B cell (primary cell): ENCODE results near the gene TTL. TPM values are rescaled to one million over a fixed set of nuclear protein-coding genes. Genes with fewer than 3 reads are reported as not detected.
"Not testable (repeated sequence)": the region's sequence is repeated elsewhere in the genome, so short reads cannot be mapped to it uniquely, and the experiment has no call there.

Experiments
- ATAC-seq: fragments of 200-7000 bp; cut with Tn5 transposase; one replicate; pipeline ENCODE4 v1.10.0; 2021; ENCODE audit warnings: low read depth, mild to moderate bottlenecking, moderate number of reproducible peaks, moderate library complexity
- CTCF ChIA-PET: fragments of 350-600 bp; sonication (Branson Sonifier 250); formaldehyde crosslinking; loops from one replicate; lab custom pipeline; 2021; ENCODE audit warnings: antibody characterized with exemption, inconsistent platforms; lab: Charles Lee
- POLR2A ChIA-PET: fragments of 350-600 bp; sonication (Branson Sonifier 250); formaldehyde crosslinking; loops from one replicate; lab custom pipeline; 2021; ENCODE audit warnings: antibody characterized with exemption; lab: Charles Lee
- DNase-seq: peaks from one replicate; pipeline ENCODE4 v3.0.0; 2013
- H2AFZ ChIP-seq: 2 replicates; pipeline ENCODE4 v1.6.1; 2012; ENCODE audit warnings: mild to moderate bottlenecking, low read depth, low read length; ENCODE audit not compliant: insufficient read depth, poor library complexity, severe bottlenecking
- H3K27ac ChIP-seq, 2 donors: 1 replicate in 1 of 2; 2 replicates in 1 of 2; pipeline ENCODE4 v1.5.1; 2012 to 2013; ENCODE audit warnings: low read length in 2 of 2, mild to moderate bottlenecking in 2 of 2, moderate library complexity in 1 of 2
- H3K27me3 ChIP-seq, 4 experiments: fragments of 200-600 bp in 1 of 4; sonication (generic) in 1 of 4; replicated peaks in 1 of 4; 1 replicate in 2 of 4; 2 replicates in 2 of 4; pipeline versions ENCODE4 v1.6.1 to v1.7.0; 2013 to 2016; ENCODE audit warnings: low read length in 3 of 4, mild to moderate bottlenecking in 2 of 4, mixed read lengths in 1 of 4, moderate library complexity in 1 of 4; ENCODE audit not compliant: insufficient read depth in 4 of 4, control insufficient read depth in 3 of 4; ENCODE audit errors: control extremely low read depth in 1 of 4
- H3K36me3 ChIP-seq, 2 experiments: replicated peaks in 1 of 2; 1 replicate in 1 of 2; 2 replicates in 1 of 2; pipeline versions ENCODE4 v1.6.1 to v1.7.1; 2013; ENCODE audit warnings: low read length in 1 of 2; ENCODE audit not compliant: insufficient read depth in 2 of 2, control insufficient read depth in 1 of 2; ENCODE audit errors: control extremely low read depth in 1 of 2, extremely low read depth in 1 of 2
- H3K4me1 ChIP-seq, 2 donors: fragments of 200-600 bp in 1 of 2; sonication (generic) in 1 of 2; 1 replicate in 1 of 2; 2 replicates in 1 of 2; pipeline versions ENCODE4 v1.5.1 to v1.6.1; 2013 to 2017; ENCODE audit warnings: low read length in 2 of 2; ENCODE audit not compliant: control insufficient read depth in 2 of 2, insufficient read depth in 2 of 2
- H3K4me2 ChIP-seq: replicated peaks from 2 replicates; pipeline ENCODE3; 2012; ENCODE audit warnings: mild to moderate bottlenecking, low read depth, low read length; ENCODE audit not compliant: poor library complexity, severe bottlenecking
- H3K4me3 ChIP-seq, 5 experiments: fragments of 200-600 bp in 1 of 5; sonication (generic) in 1 of 5; 1 replicate in 3 of 5; 2 replicates in 2 of 5; pipeline versions ENCODE4 v1.5.1 to v1.7.0; 2011 to 2016; ENCODE audit warnings: low read length in 4 of 5, mild to moderate bottlenecking in 4 of 5, low read depth in 2 of 5, control low read depth in 1 of 5, moderate library complexity in 1 of 5; ENCODE audit not compliant: insufficient read depth in 1 of 5; ENCODE audit errors: control extremely low read depth in 1 of 5, extremely low read depth in 1 of 5
- H3K79me2 ChIP-seq: fragments of 200-600 bp; sonication (generic); one replicate; pipeline ENCODE4 v1.6.0; 2016; ENCODE audit warnings: low read length; ENCODE audit not compliant: control insufficient read depth, insufficient read depth
- H3K9ac ChIP-seq: fragments of 200-600 bp; sonication (generic); 2 replicates; pipeline ENCODE4 v1.6.1; 2017; ENCODE audit warnings: mild to moderate bottlenecking, low read length, moderate library complexity
- H3K9me3 ChIP-seq, 3 donors: one replicate each; pipeline versions ENCODE4 v1.6.1 to v1.7.1; 2013; ENCODE audit warnings: low read length in 2 of 3; ENCODE audit not compliant: control insufficient read depth in 2 of 3, insufficient read depth in 1 of 3; ENCODE audit errors: control extremely low read depth in 1 of 3
- H4K20me1 ChIP-seq: 2 replicates; pipeline ENCODE4 v1.6.0; 2012; ENCODE audit warnings: mild to moderate bottlenecking, low read length; ENCODE audit not compliant: insufficient read depth, control insufficient read depth, poor library complexity, severe bottlenecking
- H3K27ac Mint-ChIP-seq: one replicate; pipeline ENCODE4 v1.8.0; 2021; ENCODE audit warnings: mixed read lengths
- H3K27me3 Mint-ChIP-seq: one replicate; pipeline ENCODE4 v1.8.0; 2021; ENCODE audit warnings: mixed read lengths
- H3K4me1 Mint-ChIP-seq: one replicate; pipeline ENCODE4 v1.8.0; 2021; ENCODE audit warnings: mixed read lengths
- H3K4me3 Mint-ChIP-seq: one replicate; pipeline ENCODE4 v1.8.0; 2021; ENCODE audit warnings: mixed read lengths
- H3K9me3 Mint-ChIP-seq: one replicate; pipeline ENCODE4 v1.8.0; 2022; ENCODE audit warnings: mixed read lengths; ENCODE audit not compliant: insufficient read depth
- EZH2 ChIP-seq: IDR thresholded peaks from 2 replicates; pipeline ENCODE4 v1.6.1; 2012; ENCODE audit warnings: borderline replicate concordance, low read depth, mild to moderate bottlenecking, moderate library complexity, low read length; ENCODE audit not compliant: insufficient read depth, poor library complexity, severe bottlenecking
- WGBS: methylation state at CpG from one replicate; pipeline ENCODE4 v1.1.5; 2013; ENCODE audit warnings: missing lambda C conversion rate; ENCODE audit not compliant: insufficient coverage; 5-methylcytosine and 5-hydroxymethylcytosine counted together
- intact Hi-C: fragments of 100-400 bp; cut with micrococcal nuclease; formaldehyde crosslinking; loops from one replicate; pipeline ENCODE4 v1.10.0; 2022
- polyA plus RNA-seq: library from polyadenylated mRNA; depleted of rRNA; stranded (reverse); fragments of >200 nt; gene quantifications from 2 replicates; pipeline ENCODE4 v1.2.3, GENCODE V29; 2012
- total RNA-seq, 2 donors: library from RNA; stranded (reverse); fragments of 120-200 nt in 1 of 2; gene quantifications; 1 replicate in 1 of 2; 2 replicates in 1 of 2; pipeline versions ENCODE4 v1.2.3 to v1.2.4, GENCODE V29; 2013 to 2022
- TF ChIP-seq, protein P1 (sequence below): fragments of 200-600 bp; IDR thresholded peaks from one replicate; pipeline ENCODE4 v1.8.0; 2022; ENCODE audit warnings: antibody characterized with exemption, mild to moderate bottlenecking

Gene TTL
- total and polyA plus RNA-seq, 2 donors (not counting 1 experiment from before 2014, with no cell fraction given): 9.5 to 31.4 TPM

DNA sequence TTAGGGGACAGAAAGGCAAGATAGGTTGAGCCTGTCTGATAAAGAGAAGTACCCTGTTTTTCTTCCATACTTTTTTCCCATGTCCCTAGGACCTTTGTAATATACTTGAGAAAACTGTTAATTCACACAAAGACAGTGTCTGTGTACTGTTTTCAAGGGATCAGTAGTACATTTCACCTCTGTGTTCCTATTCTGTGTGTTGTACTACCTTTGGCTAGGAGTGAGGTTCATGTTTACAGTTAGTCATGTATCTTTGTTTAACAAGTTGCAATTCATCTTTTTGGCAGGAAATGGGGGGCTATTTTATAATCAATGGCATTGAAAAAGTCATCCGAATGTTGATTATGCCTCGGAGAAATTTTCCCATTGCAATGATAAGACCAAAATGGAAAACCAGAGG is 67.0 kb downstream of the TTL start:
- intact Hi-C loops: no loop called here
- DNase-seq (no peak), ATAC-seq (no peak)
- Histone ChIP-seq H3K4me2 (no peak overlapping the region), H2AFZ (no peak overlapping the region), H3K9ac (no peak overlapping the region), H3K36me3 (peaks cover 14 to 68% of the 10 kb centered on the region in 2 experiments), H4K20me1 (peaks cover 3% of the 10 kb centered on the region), H3K9me3 (no peaks in the 10 kb centered on the region), H3K27me3 (no peaks in the 10 kb centered on the region), H3K4me1 (peaks cover 0 to under 1% of the 10 kb centered on the region in 2 donors), H3K79me2 (peaks cover 39% of the 10 kb centered on the region), H3K27ac (no peak overlapping the region), H3K4me3 (no peak overlapping the region)
- peaks cover 5% of the 10 kb centered on the region for H3K4me1 Mint-ChIP-seq
- CTCF ChIA-PET: interaction anchor here (0.8 kb wide), 1 partner anchor 70 kb away, joined by 4 read pairs; no protein-coding TSS in a partner anchor
- POLR2A ChIA-PET: no interaction called here
- WGBS: 100% methylated on average over 1 of the region's 2 CpGs
- no peak overlapping the region for H3K27ac Mint-ChIP-seq
- H3K9me3 Mint-ChIP-seq: no peaks in the 10 kb centered on the region
- TF ChIP-seq, protein P1, sequence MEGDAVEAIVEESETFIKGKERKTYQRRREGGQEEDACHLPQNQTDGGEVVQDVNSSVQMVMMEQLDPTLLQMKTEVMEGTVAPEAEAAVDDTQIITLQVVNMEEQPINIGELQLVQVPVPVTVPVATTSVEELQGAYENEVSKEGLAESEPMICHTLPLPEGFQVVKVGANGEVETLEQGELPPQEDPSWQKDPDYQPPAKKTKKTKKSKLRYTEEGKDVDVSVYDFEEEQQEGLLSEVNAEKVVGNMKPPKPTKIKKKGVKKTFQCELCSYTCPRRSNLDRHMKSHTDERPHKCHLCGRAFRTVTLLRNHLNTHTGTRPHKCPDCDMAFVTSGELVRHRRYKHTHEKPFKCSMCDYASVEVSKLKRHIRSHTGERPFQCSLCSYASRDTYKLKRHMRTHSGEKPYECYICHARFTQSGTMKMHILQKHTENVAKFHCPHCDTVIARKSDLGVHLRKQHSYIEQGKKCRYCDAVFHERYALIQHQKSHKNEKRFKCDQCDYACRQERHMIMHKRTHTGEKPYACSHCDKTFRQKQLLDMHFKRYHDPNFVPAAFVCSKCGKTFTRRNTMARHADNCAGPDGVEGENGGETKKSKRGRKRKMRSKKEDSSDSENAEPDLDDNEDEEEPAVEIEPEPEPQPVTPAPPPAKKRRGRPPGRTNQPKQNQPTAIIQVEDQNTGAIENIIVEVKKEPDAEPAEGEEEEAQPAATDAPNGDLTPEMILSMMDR: no peak
- TF ChIP-seq EZH2: no peak
- no peaks in the 10 kb centered on the region for H3K27me3 Mint-ChIP-seq
- H3K4me3 Mint-ChIP-seq: no peak overlapping the region

DNA sequence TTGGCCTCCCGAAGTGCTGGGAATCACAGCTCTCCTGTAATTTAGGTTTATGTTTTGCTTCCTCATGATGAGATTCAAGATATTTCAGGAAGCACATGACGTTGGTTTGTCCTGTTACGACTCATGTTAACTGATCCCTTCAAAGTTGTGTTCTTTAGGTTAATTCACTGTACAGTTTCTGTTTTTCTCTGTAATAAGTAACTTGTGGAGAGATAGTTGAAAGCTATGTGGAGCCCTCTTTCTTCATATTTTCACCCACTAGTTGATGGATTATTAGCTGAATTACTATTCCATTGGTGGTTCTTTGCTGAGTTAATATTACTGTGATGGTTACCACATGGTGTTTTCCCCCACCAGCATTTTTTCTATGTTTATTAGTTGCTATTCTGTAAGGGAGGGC is 84.1 kb downstream of the TTL start:
- Histone ChIP-seq H3K9me3 (peaks cover 0 to 6% (median 5%) of the 10 kb centered on the region in 3 donors), H3K9ac (no peak overlapping the region), H3K4me3 (no peak overlapping the region), H3K4me1 (no peaks in the 10 kb centered on the region), H4K20me1 (no peaks in the 10 kb centered on the region), H2AFZ (no peak overlapping the region), H3K27me3 (no peaks in the 10 kb centered on the region), H3K36me3 (peaks cover 5 to 72% of the 10 kb centered on the region in 2 experiments), H3K27ac (no peak overlapping the region), H3K4me2 (no peak overlapping the region), H3K79me2 (peaks cover 5% of the 10 kb centered on the region)
- intact Hi-C loops: no loop called here
- peaks cover 3% of the 10 kb centered on the region for H3K9me3 Mint-ChIP-seq
- CTCF ChIA-PET: no interaction called here
- DNase-seq (no peak), ATAC-seq (no peak)
- 89% methylated on average over 1 of the region's 3 CpGs for WGBS
- no peak overlapping the region for H3K27ac Mint-ChIP-seq
- no peaks in the 10 kb centered on the region for H3K27me3 Mint-ChIP-seq
- POLR2A ChIA-PET: no interaction called here
- H3K4me1 Mint-ChIP-seq: no peaks in the 10 kb centered on the region
- no peak overlapping the region for H3K4me3 Mint-ChIP-seq
- TF ChIP-seq EZH2: no peak
- TF ChIP-seq, protein P1: no peak

DNA sequence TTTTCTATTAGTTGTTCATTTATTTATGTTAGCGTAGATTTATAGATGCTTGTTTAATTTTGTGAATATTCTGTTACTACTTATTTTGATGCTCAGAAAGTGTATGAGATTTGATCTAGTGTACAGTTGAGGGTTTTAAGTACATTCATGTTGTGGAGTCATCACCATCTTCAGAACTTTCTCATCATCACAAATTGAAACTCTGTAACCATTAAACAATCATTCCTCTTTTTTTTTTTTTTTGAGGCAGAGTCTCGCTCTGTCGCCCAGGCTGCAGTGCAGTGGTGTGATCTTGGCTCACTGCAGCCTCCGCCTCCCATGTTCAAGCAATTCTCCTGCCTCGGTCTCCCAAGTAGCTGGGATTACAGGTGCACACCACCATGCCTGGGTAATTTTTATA is 84.6 kb downstream of the TTL start:
- CTCF ChIA-PET, H3K27ac Mint-ChIP-seq: not testable (repeated sequence)

More for the DNA sequence above, 84.6 kb downstream of the TTL start:
- H3K79me2 ChIP-seq, H3K4me3 ChIP-seq, H3K9ac ChIP-seq, POLR2A ChIA-PET, H4K20me1 ChIP-seq, H3K4me1 ChIP-seq, H3K27me3 ChIP-seq, ATAC-seq, H3K4me3 Mint-ChIP-seq, H3K9me3 ChIP-seq, H3K27ac ChIP-seq, H2AFZ ChIP-seq, intact Hi-C loops, H3K27me3 Mint-ChIP-seq, H3K4me2 ChIP-seq, H3K9me3 Mint-ChIP-seq, DNase-seq, H3K4me1 Mint-ChIP-seq: not testable (repeated sequence)
- WGBS: 100% methylated on average over 1 of the region's 5 CpGs
- peaks cover 5 to 72% of the 10 kb centered on the region in 2 experiments for H3K36me3 ChIP-seq
